Non-pigmented ciliary epithelial cell (primary cell): ENCODE data around the gene POU2F1.
"Not testable (repeated sequence)": the region's sequence is repeated elsewhere in the genome, so short reads cannot be mapped to it uniquely, and the experiment has no call there.

Experiments
- DNase-seq: peaks from one replicate; pipeline ENCODE4 v3.0.0-alpha.2; 2010; ENCODE audit warnings: low read depth

POU2F1 gene

DNA sequence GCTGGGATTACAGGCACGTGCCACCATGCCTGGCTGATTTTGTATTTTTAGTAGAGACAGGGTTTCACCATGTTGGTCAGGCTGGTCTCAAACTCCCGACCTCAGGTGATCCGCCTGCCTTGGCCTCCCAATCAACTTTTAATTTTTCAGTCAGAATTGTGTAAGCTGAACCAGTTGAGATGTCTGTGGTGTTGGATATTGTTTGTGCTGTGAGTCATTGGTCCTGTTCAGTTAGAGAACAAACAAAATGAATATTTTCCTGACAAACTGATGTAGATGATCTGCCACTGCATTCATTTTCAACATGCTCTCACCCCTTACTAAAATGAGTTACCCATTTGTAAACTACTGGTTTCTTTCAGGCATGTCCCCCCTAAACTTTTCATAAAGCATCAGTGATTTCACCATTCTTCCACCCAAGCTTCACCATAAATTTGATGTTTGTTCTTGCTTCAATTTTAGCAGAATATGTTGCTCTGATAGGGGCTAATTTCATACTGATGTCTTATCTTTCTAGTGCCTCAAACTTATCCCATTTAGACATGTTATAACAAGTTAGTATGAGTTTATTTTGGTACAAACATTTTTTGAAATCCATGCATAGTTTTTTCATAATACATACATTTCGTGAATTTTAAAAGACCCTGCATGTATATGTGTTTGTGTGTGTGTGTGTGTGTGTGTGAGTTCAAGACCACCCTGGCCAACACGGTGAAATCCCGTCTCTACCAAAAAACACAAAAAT is 15.2 kb upstream of the POU2F1 start:
- not testable (repeated sequence) for DNase-seq

GRCh38 chr1:167206166-167206835 is 14.4 kb upstream of the POU2F1 start:
- DNase-seq = no peak

DNA sequence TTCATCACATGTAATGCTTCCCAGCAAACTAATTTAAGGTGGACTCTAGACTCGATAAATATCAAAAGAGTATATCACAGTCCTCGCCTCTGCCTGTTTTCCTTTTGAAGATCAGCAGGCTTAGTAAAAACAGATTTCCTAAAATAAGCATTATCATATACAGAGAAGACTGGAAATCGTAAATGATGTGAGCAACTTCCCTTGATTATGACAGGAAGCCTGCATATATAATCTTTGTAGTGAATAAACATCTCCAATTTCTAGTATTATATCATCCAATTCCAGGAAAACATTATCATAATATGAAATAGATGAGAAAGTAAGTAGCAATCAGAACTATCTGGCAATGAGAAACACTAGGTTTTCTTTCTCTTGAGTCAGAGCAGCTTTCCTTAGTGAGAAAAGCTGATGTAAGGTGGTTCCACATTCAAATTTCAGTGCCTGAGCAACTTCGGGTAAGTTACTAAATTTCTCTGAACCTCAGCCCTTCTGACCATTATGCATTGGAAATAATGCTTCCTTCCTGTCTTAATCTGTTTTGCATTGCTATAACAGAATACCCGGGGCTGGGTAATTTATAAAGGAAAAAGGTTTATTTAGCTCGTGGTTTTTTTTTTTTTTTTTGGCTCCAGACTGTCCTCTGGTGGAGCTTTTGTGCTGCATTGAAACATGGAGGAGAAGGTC is 12.6 kb upstream of the POU2F1 start:
- DNase-seq = no peak

GRCh38 chr1:167208624-167208976 is 12.1 kb upstream of the POU2F1 start:
- DNase-seq = no peak

DNA sequence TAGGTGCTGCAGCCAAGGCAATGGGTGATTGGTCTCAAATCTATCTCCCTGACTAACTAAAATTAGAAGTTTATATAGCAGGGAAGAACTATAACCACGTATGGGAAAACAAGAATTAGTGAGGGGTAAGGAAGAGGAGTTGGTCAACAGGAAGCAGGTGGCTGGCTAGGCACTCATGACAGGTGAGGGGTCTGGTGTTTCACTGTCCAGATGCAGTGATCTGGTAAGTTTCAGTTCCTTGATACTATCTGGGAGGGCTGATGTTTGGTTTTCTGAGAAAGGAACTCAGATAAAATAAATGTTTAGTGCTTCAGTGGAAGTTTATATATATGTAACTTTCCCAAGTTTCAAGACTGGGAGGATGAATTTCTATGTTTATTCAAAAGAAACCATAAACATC is 11.6 kb upstream of the POU2F1 start:
- no peak for DNase-seq

- DNase-seq = no peak
These were observed 9.6 kb upstream of the POU2F1 start for GRCh38 chr1:167210966-167211674.

DNA sequence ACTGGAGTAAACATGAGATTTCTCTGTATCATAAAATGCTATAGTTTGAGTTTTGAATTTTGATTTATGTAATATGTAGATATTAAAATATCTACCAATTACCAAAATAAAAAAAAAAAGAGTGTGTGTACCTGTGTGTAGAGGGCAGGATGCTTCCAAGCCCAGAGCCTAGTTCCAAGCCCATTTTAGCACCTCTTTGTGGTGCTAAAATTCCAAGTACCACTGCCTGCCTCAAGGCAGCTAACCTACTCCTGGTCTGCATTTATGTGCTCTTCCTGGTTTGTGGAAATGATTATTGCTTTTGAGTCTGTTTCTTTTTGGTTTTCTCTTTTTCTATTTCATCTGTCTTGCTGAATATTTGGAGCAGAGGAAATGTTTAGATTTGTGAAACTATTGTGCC is 8.7 kb upstream of the POU2F1 start:
- DNase-seq = no peak

- no peak for DNase-seq
These were observed 3.9 kb upstream of the POU2F1 start for GRCh38 chr1:167216809-167217208.

DNA sequence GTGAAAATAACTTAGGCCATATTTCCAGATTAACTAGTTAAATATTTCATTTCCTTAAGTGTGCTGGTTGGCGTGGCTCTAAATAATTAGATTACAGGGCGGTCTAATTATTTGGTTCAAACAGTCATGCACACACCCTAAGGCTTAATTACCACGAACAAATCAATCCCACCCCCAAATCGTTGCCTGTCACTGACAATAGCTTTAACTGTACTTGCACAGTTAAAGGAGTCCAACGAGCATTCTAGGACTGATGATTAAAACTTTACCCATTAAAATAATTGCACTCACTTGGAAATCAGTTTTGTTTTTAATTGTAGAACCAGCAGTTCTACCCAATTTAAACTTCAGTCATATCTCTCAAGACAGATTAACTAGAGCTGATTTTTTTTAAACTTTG is 1.5 kb upstream of the POU2F1 start:
- no peak for DNase-seq

DNA sequence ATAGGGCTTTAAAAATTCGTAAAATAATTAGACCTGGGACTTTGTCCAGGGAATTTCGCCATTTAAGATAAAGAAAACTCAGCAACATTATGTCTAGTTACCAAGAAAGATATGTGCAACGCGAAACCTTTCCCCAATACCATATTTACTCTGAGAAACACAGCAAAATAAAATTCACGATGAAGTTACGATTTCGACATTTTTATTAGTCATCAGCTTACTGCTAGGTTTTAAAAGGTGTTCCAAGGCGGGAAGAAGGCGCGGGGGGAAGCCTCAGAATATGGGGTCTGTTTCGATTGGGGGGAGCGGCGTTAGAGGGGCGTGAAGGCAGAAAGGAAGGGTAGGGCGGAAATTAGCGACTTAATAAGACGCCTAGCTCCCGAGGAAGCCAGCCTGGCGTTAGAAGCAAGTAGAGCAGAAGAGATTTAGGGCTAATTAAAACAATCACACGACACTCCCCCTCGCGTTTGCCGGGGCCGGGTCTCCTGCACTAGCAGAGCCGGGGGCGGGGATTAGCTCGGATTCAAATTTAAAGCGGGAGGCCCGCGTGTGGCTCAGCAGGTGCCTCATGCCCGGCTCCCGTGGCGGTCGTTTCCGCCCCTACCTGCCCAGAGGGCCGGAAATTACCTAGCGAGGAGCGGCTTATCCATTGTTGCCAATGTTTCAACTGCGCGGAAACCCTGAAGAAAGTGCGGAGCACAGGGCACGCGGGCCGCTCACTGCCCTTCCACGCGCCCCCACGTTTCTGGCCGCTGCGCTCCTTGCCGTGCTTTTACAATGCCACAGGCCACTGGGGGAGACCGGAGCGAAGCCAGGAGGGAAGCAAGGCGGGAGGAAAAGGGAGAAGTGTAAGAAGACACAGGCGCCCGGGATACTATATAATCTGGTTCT is 795 bp upstream of the POU2F1 start:
- DNase-seq = no peak

- DNase-seq = no peak
These were observed 546 bp downstream of the POU2F1 start for GRCh38 chr1:167221126-167221737.

DNA sequence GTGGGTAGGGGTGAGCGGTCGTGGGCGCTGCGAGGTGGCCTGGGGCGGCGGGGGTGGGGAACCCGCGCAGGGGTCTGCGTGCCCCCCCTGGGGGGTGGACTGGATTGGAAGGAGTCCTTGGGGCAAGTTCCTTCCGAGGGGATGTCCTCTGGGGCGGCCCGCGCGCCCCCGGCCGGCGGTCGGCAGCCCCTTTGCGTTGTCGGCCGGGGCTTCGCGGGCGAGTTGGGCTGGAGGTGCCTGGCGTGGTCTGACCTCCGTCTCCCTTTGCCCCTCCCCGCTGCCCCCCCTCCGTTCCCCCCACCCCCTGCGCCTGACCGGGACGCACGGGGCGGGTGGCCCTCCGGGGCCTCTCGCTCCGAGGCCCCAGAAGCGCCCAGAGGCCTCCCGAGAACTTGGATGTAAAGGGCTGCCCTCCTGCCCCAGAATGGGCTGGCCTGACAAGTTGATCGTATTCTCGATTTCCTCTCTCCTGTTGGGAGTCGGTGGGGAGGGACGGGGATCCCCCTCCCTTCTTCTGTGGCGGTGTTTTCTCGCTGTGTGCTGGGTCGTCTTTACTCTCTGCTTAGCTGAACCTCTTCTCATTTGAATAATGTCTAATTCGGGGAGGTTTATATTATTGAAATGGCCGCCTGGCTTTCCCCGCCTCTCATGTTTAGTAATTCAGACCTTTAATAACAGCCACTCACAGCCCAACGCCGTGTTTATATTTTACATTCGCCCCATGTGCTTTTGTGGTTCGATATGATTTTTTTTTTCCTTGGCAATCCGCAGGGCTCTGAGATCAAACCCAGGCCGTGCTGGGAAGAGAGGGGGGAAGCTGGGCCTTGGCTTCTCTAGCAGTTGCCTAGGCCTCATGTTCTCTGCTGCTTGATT is 1.3 kb downstream of the POU2F1 start:
- peak; percentile 30 for DNase-seq

DNA sequence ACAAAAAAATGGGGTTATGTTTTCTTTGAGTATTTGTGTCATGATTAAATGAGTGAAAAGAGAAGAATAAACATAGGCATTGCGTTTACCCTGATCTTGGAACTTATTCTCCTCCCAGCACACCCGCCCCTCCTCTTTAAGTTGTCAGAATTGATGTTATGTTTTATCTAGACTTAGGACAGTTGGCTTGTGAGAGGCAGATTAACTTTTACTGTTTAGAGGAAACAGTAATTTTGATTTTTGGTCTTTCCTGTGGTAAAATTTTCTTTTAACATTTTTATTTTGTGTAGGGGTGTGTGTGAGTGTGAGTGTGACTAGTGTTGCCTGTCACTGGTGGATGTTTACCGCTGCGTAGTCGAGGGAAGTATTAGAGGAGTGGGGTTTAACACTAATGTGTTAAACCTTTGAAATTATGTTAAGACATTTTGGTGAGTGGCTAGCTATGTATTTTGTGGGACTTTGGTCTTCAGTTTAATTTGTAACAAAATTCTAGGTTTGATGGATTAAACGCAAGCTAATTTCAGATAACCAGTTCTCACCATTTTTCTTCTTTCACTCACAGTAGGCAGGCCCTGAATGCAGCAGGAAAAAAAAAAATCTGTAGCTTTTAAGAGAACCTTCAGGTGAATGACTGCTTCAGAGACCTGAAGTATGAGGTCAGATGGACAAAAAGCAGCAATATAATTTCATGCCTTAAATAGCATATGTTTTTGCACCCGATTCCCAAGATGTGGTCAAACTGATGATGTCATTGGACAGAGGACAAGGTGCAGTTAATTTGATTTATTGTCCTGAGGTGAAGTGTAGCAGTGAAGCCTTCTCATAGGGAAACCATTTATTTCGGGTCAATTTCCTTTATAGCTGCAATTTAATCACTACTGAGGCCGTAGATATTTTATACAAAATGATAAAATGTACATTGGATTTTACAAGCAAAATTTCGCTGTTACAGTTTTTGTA is 2.7 kb downstream of the POU2F1 start:
- DNase-seq = no peak

GRCh38 chr1:167224734-167225235 is 4.1 kb downstream of the POU2F1 start:
- DNase-seq = not testable (repeated sequence)

- DNase-seq = no peak
These were observed 5.2 kb downstream of the POU2F1 start for GRCh38 chr1:167225920-167226319.

DNA sequence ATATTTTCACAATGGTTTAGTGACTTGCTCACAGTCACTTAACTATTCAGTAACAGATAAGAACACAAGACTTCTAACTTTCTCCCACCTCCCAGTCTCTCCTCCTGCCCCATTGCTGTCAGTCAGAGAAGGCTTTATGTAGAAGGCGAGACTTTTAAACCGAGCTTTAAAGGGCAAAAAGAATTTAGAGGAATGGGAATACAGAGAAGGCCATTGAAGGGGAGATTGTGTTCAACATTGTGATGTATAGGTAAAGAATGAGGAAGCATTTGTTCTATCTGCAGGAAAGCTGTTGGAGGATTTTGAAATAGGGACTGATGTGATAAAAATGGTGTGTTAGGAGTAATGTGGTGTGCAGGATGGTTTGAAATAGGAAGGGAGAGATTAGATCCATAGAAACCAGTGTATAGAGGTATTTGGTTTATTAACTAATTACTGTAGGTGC is 7.3 kb downstream of the POU2F1 start:
- DNase-seq = no peak

DNA sequence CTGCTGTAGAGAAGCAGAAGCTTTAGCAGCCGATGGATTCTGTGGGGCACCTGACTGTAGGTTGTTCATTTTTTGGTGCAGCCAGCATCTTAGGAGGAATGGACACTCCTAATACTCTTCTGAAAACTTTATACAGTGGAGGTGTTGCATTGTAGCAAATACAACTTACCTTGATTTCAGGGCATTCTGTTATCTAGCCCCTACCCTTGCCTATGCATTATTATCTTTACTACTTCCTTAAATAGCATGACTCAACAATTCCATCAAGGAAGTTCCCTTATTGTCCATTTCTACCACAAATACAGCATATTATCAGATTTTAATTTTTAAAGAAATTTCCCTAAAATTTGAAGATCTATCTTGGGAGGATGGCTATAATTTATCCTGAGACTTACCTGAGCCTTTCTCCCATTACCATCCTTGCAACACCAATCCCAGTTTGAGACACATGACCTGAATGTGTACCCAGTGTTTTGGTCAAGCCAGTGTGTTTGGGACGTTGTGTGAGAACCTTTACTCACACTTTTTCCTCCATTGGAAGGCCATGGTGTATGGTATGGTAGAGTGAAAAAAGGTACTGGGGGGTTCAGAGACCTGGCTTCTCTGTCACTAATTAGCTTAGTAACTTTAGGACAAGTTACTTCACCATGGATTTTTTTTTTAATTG is 9.2 kb downstream of the POU2F1 start:
- no peak for DNase-seq

GRCh38 chr1:167230437-167230836 is 9.8 kb downstream of the POU2F1 start:
- no peak for DNase-seq
